HL-60 (cell line): ENCODE measurements around the gene LRRN1.

Source experiments
- DNase-seq, 2 experiments: peaks; one replicate each; pipeline ENCODE4 v3.0.0-alpha.2; 2010 to 2020; ENCODE audit warnings: low read depth in 1 of 2, low spot score in 1 of 2
- H3K27ac ChIP-seq: fragments of 250-450 bp; sonication (Bioruptor Pico); replicated peaks from 2 replicates; pipeline ENCODE4 v1.5.1; 2020; ENCODE audit warnings: mild to moderate bottlenecking, moderate library complexity
- H3K27me3 ChIP-seq: fragments of 250-450 bp; sonication (Bioruptor Pico); 2 replicates; pipeline ENCODE4 v1.5.1; 2021; ENCODE audit warnings: mild to moderate bottlenecking, moderate library complexity; ENCODE audit not compliant: insufficient read depth, poor library complexity, severe bottlenecking
- H3K4me3 ChIP-seq: replicated peaks from 2 replicates; pipeline ENCODE4 v1.5.1; 2011; ENCODE audit warnings: mild to moderate bottlenecking, control low read depth, low read length; ENCODE audit not compliant: insufficient read depth
- CTCF ChIP-seq: IDR thresholded peaks from one replicate; pipeline ENCODE4 v1.5.1; 2011; ENCODE audit warnings: low read length, control low read depth, inconsistent platforms; ENCODE audit not compliant: insufficient read depth
- GABPA ChIP-seq: IDR thresholded peaks from 2 replicates; pipeline ENCODE4 v1.6.1; 2012; ENCODE audit warnings: low read depth
- POLR2AphosphoS5 ChIP-seq: IDR thresholded peaks from 2 replicates; pipeline ENCODE4 v1.6.1; 2012; ENCODE audit warnings: low read depth
- REST ChIP-seq: IDR thresholded peaks from 2 replicates; pipeline ENCODE4 v1.6.1; 2012; ENCODE audit warnings: low read depth; ENCODE audit not compliant: insufficient replicate concordance
- SPI1 ChIP-seq: IDR thresholded peaks from 2 replicates; pipeline ENCODE4 v1.6.1; 2012; ENCODE audit warnings: low read depth, mild to moderate bottlenecking, borderline replicate concordance

Gene LRRN1

GRCh38 chr3:3816034-3816433 is 16.8 kb downstream of the LRRN1 start:
- Histone ChIP-seq H3K27ac (no peak overlapping the region), H3K27me3 (no peaks in the 10 kb centered on the region), H3K4me3 (no peak overlapping the region)
- TF ChIP-seq POLR2AphosphoS5, result no peak
- TF ChIP-seq GABPA, result no peak
- no peak for TF ChIP-seq CTCF
- TF ChIP-seq SPI1, result no peak
- TF ChIP-seq REST, result no peak
- no peak for DNase-seq

- Histone ChIP-seq H3K27me3 (no peaks in the 10 kb centered on the region), H3K27ac (peak overlapping the region; percentile 41), H3K4me3 (no peak overlapping the region)
- peak; percentile 28; the same call in 1 of the 2 replicates for TF ChIP-seq POLR2AphosphoS5
- no peak for TF ChIP-seq SPI1
- DNase-seq, result peak; percentile 29 to 92
Measured at GRCh38 chr3:3817865-3818264, 18.6 kb downstream of the LRRN1 start.

GRCh38 chr3:3821777-3822176 is 22.5 kb downstream of the LRRN1 start:
- no peak overlapping the region for H3K4me3 ChIP-seq
- H3K27ac ChIP-seq, result no peak overlapping the region
- TF ChIP-seq POLR2AphosphoS5 (no peak), CTCF (no peak), SPI1 (no peak), REST (no peak), GABPA (no peak)
- H3K27me3 ChIP-seq, result no peaks in the 10 kb centered on the region
- DNase-seq, result no peak

GRCh38 chr3:3825035-3825434 is 25.8 kb downstream of the LRRN1 start:
- Histone ChIP-seq H3K27ac (no peak overlapping the region), H3K27me3 (no peaks in the 10 kb centered on the region), H3K4me3 (no peak overlapping the region)
- DNase-seq, result no peak
- TF ChIP-seq CTCF (no peak), REST (no peak)
